ENCODE measurements around the gene ELP5.

ELP5 gene

GRCh38 chr17:7241090-7241733 is 10.8 kb upstream of the ELP5 start:
- no peak for ATAC-seq
- TF ChIP-seq SNAI2 (CRISPR knock-in tag; IDR thresholded peaks at IDR 0.05), result no peak

DNA sequence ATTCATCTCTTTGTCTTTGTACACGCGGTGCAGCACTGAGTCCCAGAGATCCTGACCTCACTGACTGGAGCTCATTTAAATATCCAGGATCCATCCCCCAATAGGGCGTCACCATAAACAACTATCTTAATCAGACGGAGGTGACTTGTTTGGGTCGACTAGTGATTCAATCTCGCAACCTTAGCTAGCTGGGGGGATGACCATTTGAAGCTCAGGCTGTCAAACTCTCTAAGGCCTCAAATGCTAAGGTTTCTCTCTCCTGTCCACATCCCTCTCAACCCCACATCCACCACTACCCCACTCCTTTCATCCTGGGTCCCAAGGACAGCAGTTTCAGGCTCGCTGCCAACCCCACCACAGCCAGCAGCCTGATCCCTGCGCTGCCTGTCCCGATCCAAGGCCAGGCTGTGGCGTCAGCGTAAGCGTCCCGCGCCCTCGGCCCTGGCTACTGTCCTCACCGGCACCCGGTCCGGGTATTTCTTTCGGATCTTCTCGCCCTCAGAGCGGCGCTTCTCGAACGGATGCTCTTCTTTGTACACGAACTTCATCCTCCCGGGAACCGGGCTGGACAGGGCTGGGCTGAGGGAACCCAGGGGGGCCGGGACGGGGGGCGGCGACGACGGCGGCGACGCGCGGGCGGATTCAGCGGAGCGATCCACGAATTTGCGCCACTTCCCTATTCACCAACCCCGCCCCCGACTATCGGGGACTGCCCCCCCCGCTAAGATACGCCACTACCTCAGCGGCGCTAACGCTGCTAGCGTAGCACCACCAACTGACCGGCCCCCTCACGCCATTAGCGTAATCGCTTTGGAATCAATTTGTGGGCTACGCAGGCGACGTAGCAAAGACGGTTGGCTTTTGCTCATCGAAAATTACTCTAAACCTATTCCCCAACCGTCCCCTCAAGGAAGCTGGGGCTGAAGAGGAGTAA is 10.0 kb upstream of the ELP5 start, which contains the start of gene GABARAP:
Gene GABARAP (minus strand): TSS at position 667 of the 934 bp plus-strand sequence. CDS start 119 bp downstream, at position 548.
- TF ChIP-seq CSDC2 (CRISPR knock-in tag; IDR thresholded peaks at IDR 0.05), result 0 out of 2 replicates have a peak, but pooled peaks have one; percentile 54
- no peak for TF ChIP-seq ZFP3 (CRISPR knock-in tag; IDR thresholded peaks at IDR 0.05)
- TF ChIP-seq ZNF70 (CRISPR knock-in tag; IDR thresholded peaks at IDR 0.05), result no peak
- no peak for TF ChIP-seq TCF4 (CRISPR knock-in tag; IDR thresholded peaks at IDR 0.05; ENCODE audit: borderline replicate concordance)
- TF ChIP-seq ESRRG (CRISPR knock-in tag; IDR thresholded peaks at IDR 0.05), result no peak
- no peak for TF ChIP-seq TOX (CRISPR knock-in tag; IDR thresholded peaks at IDR 0.05; ENCODE audit: borderline replicate concordance)
- TF ChIP-seq ZC3H10 (CRISPR knock-in tag; IDR thresholded peaks at IDR 0.05), result no peak
- peak; percentile 85; the same call in 1 of the 2 replicates for TF ChIP-seq PATZ1 (CRISPR knock-in tag; IDR thresholded peaks at IDR 0.05; ENCODE audit: borderline replicate concordance)
- TF ChIP-seq GLIS3 (CRISPR knock-in tag; IDR thresholded peaks at IDR 0.05), result no peak
- ATAC-seq, result peak; percentile 16

- 0 out of 2 replicates have a peak, but pooled peaks have one; percentile 28 for TF ChIP-seq GLIS3 (CRISPR knock-in tag; IDR thresholded peaks at IDR 0.05)
- TF ChIP-seq TCF4 (CRISPR knock-in tag; IDR thresholded peaks at IDR 0.05; ENCODE audit: borderline replicate concordance), result peak; percentile 10; the same call in 1 of the 2 replicates
- TF ChIP-seq ARNTL (CRISPR knock-in tag; IDR thresholded peaks at IDR 0.05; ENCODE audit: borderline replicate concordance, low read depth), result no peak
- TF ChIP-seq PATZ1 (CRISPR knock-in tag; IDR thresholded peaks at IDR 0.05; ENCODE audit: borderline replicate concordance), result peak; percentile 83
- TF ChIP-seq, protein P1, sequence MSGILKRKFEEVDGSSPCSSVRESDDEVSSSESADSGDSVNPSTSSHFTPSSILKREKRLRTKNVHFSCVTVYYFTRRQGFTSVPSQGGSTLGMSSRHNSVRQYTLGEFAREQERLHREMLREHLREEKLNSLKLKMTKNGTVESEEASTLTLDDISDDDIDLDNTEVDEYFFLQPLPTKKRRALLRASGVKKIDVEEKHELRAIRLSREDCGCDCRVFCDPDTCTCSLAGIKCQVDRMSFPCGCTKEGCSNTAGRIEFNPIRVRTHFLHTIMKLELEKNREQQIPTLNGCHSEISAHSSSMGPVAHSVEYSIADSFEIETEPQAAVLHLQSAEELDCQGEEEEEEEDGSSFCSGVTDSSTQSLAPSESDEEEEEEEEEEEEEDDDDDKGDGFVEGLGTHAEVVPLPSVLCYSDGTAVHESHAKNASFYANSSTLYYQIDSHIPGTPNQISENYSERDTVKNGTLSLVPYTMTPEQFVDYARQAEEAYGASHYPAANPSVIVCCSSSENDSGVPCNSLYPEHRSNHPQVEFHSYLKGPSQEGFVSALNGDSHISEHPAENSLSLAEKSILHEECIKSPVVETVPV (CRISPR knock-in tag; IDR thresholded peaks at IDR 0.05), result no peak
- TF ChIP-seq POU6F1 (CRISPR knock-in tag; IDR thresholded peaks at IDR 0.05; ENCODE audit: borderline replicate concordance, low read depth), result peak; percentile 81; the same call in 1 of the 2 replicates
- peak; percentile 36 for ATAC-seq
Measured at GRCh38 chr17:7242717-7243452, 9.1 kb upstream of the ELP5 start.

DNA sequence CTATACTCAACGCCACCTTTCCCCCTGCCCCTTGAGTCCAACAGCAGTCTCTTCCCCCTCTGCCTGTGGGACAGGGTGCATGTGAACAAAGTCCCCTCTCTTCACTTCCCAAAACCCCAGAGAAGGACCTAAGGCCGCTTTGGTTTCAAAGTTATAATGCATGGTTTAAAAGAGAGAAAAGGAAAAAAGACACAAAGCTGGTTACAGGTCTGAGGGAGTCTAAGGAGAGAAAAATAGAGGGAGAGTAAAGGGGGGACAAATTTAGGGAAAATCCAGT is 8.6 kb upstream of the ELP5 start:
- no peak for ATAC-seq
- no peak for TF ChIP-seq CREB5 (CRISPR knock-in tag; IDR thresholded peaks at IDR 0.05; ENCODE audit: low read depth)
- TF ChIP-seq CSDC2 (CRISPR knock-in tag; IDR thresholded peaks at IDR 0.05), result no peak
- TF ChIP-seq PATZ1 (CRISPR knock-in tag; IDR thresholded peaks at IDR 0.05; ENCODE audit: borderline replicate concordance), result no peak
- no peak for TF ChIP-seq ZFP30 (CRISPR knock-in tag; IDR thresholded peaks at IDR 0.05)
- no peak for TF ChIP-seq ZNF565 (CRISPR knock-in tag; conservative IDR thresholded peaks at IDR 0.05; ENCODE audit: low read depth)
- TF ChIP-seq OSR1 (CRISPR knock-in tag; IDR thresholded peaks at IDR 0.05), result no peak
- TF ChIP-seq, protein P2, sequence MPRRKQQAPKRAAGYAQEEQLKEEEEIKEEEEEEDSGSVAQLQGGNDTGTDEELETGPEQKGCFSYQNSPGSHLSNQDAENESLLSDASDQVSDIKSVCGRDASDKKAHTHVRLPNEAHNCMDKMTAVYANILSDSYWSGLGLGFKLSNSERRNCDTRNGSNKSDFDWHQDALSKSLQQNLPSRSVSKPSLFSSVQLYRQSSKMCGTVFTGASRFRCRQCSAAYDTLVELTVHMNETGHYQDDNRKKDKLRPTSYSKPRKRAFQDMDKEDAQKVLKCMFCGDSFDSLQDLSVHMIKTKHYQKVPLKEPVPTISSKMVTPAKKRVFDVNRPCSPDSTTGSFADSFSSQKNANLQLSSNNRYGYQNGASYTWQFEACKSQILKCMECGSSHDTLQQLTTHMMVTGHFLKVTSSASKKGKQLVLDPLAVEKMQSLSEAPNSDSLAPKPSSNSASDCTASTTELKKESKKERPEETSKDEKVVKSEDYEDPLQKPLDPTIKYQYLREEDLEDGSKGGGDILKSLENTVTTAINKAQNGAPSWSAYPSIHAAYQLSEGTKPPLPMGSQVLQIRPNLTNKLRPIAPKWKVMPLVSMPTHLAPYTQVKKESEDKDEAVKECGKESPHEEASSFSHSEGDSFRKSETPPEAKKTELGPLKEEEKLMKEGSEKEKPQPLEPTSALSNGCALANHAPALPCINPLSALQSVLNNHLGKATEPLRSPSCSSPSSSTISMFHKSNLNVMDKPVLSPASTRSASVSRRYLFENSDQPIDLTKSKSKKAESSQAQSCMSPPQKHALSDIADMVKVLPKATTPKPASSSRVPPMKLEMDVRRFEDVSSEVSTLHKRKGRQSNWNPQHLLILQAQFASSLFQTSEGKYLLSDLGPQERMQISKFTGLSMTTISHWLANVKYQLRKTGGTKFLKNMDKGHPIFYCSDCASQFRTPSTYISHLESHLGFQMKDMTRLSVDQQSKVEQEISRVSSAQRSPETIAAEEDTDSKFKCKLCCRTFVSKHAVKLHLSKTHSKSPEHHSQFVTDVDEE (CRISPR knock-in tag; IDR thresholded peaks at IDR 0.05), result no peak

All from SK-N-SH treated with all-trans-retinoic acid at 6 μM for 48 hours (cell line).